IMR-90 (cell line): Measurements from ENCODE around the gene PDZD2. TPM values are rescaled to one million over a fixed set of nuclear protein-coding genes. Genes with fewer than 3 reads are reported as not detected.

ENCODE experiments used
- ATAC-seq: fragments of 200-7000 bp; cut with Tn5 transposase; 2 replicates; pipeline ENCODE4 v1.9.1; 2020; ENCODE audit warnings: low read depth, mild to moderate bottlenecking, moderate library complexity
- BruUV-seq: library from RNA; stranded (reverse); fragments of 400-500 nt; replicated peaks from 2 replicates; lab custom pipeline; 2021; lab: Mats Ljungman, UMichigan
- CTCF ChIA-PET: fragments of 300-600 bp; formaldehyde crosslinking; extraction: SDS; loops from one replicate; lab custom pipeline; 2021; ENCODE audit warnings: antibody characterized with exemption; lab: Yijun Ruan, JAX
- POLR2A ChIA-PET: fragments of 300-600 bp; sonication (Branson Sonifier 250); formaldehyde crosslinking; loops from one replicate; lab custom pipeline; 2022; ENCODE audit warnings: antibody characterized with exemption; ENCODE audit not compliant: unreplicated experiment; lab: Charles Lee
- DNase-seq: peaks from one replicate; pipeline ENCODE4 v3.0.0; 2013
- H2AFZ ChIP-seq: replicated peaks from 2 replicates; pipeline ENCODE3; 2013; ENCODE audit warnings: low read length, mild to moderate bottlenecking; ENCODE audit not compliant: poor library complexity
- H2AK5ac ChIP-seq: 2 replicates; pipeline ENCODE4 v1.6.1; 2013; ENCODE audit warnings: low read depth, low read length, inconsistent platforms
- H2AK9ac ChIP-seq: replicated peaks from 2 replicates; pipeline ENCODE3; 2013; ENCODE audit warnings: mild to moderate bottlenecking, low read depth, low read length, moderate library complexity; ENCODE audit not compliant: poor library complexity
- H2BK120ac ChIP-seq: 2 replicates; pipeline ENCODE4 v1.6.1; 2013; ENCODE audit warnings: low read depth, low read length, inconsistent platforms
- H2BK15ac ChIP-seq: 3 replicates; pipeline ENCODE4 v1.6.1; 2013; ENCODE audit warnings: low read depth, low read length, inconsistent platforms
- H2BK20ac ChIP-seq: 2 replicates; pipeline ENCODE4 v1.6.1; 2013; ENCODE audit warnings: low read depth, mild to moderate bottlenecking, inconsistent platforms, low read length, moderate library complexity
- H2BK5ac ChIP-seq: 2 replicates; pipeline ENCODE4 v1.6.1; 2013; ENCODE audit warnings: mild to moderate bottlenecking, low read depth, low read length, inconsistent platforms; ENCODE audit not compliant: poor library complexity, severe bottlenecking
- H3K14ac ChIP-seq: replicated peaks from 2 replicates; pipeline ENCODE4 v1.6.1; 2013; ENCODE audit warnings: low read depth, low read length, inconsistent platforms
- H3K18ac ChIP-seq: 2 replicates; pipeline ENCODE4 v1.6.1; 2013; ENCODE audit warnings: low read depth, low read length, control low read depth
- H3K23ac ChIP-seq: 2 replicates; pipeline ENCODE4 v1.6.1; 2013; ENCODE audit warnings: low read depth, low read length, inconsistent platforms
- H3K27ac ChIP-seq: 2 replicates; pipeline ENCODE4 v1.5.1; 2013; ENCODE audit warnings: mild to moderate bottlenecking, control low read depth, low read length; ENCODE audit not compliant: insufficient read depth
- H3K27me3 ChIP-seq: 2 replicates; pipeline ENCODE4 v1.6.1; 2013; ENCODE audit warnings: low read length; ENCODE audit not compliant: control insufficient read depth, insufficient read depth
- H3K36me3 ChIP-seq: 2 replicates; pipeline ENCODE4 v1.6.1; 2013; ENCODE audit warnings: low read length, mixed read lengths; ENCODE audit not compliant: control insufficient read depth, insufficient read depth
- H3K4ac ChIP-seq: 2 replicates; pipeline ENCODE4 v1.6.1; 2013; ENCODE audit warnings: low read depth, low read length, inconsistent platforms
- H3K4me1 ChIP-seq: 2 replicates; pipeline ENCODE4 v1.6.1; 2013; ENCODE audit warnings: low read length, mixed read lengths; ENCODE audit not compliant: control insufficient read depth, insufficient read depth
- H3K4me2 ChIP-seq: 2 replicates; pipeline ENCODE4 v1.6.1; 2013; ENCODE audit warnings: low read depth, mild to moderate bottlenecking, control low read depth, low read length, moderate library complexity
- H3K4me3 ChIP-seq: 2 replicates; pipeline ENCODE4 v1.5.1; 2013; ENCODE audit warnings: low read depth, mild to moderate bottlenecking, control low read depth, low read length, moderate library complexity; ENCODE audit not compliant: insufficient read depth
- H3K56ac ChIP-seq: 2 replicates; pipeline ENCODE4 v1.6.1; 2013; ENCODE audit warnings: low read length, inconsistent platforms; ENCODE audit not compliant: insufficient read depth; ENCODE audit errors: extremely low read depth
- H3K79me1 ChIP-seq, 2 experiments: 2 replicates each; pipeline ENCODE4 v1.6.1; 2013; ENCODE audit warnings: low read length in 2 of 2, inconsistent platforms in 1 of 2, low read depth in 1 of 2
- H3K9ac ChIP-seq: 2 replicates; pipeline ENCODE4 v1.6.1; 2013; ENCODE audit warnings: low read depth, low read length, control low read depth
- H3K9me1 ChIP-seq: 2 replicates; pipeline ENCODE4 v1.6.1; 2013; ENCODE audit warnings: low read length, inconsistent platforms; ENCODE audit not compliant: insufficient read depth
- H3K9me3 ChIP-seq: 2 replicates; pipeline ENCODE4 v1.6.1; 2013; ENCODE audit warnings: low read length; ENCODE audit not compliant: control insufficient read depth, insufficient read depth
- H4K20me1 ChIP-seq: 2 replicates; pipeline ENCODE4 v1.6.1; 2013; ENCODE audit warnings: low read length, inconsistent platforms; ENCODE audit not compliant: insufficient read depth
- H4K5ac ChIP-seq: 2 replicates; pipeline ENCODE4 v1.6.1; 2013; ENCODE audit warnings: mild to moderate bottlenecking, low read depth, low read length, control low read depth
- H4K8ac ChIP-seq, 2 experiments: 2 replicates each; pipeline ENCODE4 v1.6.1; 2013; ENCODE audit warnings: low read depth in 2 of 2, low read length in 2 of 2, control low read depth in 1 of 2, inconsistent platforms in 1 of 2
- H4K91ac ChIP-seq: 2 replicates; pipeline ENCODE4 v1.6.1; 2013; ENCODE audit warnings: low read depth, low read length, inconsistent platforms; ENCODE audit not compliant: insufficient read depth
- BHLHE40 ChIP-seq: fragments of 150-350 bp; IDR thresholded peaks from 2 replicates; pipeline ENCODE4 v1.6.1; 2016; ENCODE audit warnings: mild to moderate bottlenecking, low read depth, low read length
- ELK1 ChIP-seq: fragments of 150-350 bp; IDR thresholded peaks from 2 replicates; pipeline ENCODE4 v1.6.1; 2016; ENCODE audit warnings: low read depth, mild to moderate bottlenecking, low read length, moderate library complexity, borderline replicate concordance
- FOS ChIP-seq: fragments of 150-350 bp; IDR thresholded peaks from 2 replicates; pipeline ENCODE4 v1.6.1; 2016; ENCODE audit warnings: low read depth, low read length
- MAFK ChIP-seq: IDR thresholded peaks from 2 replicates; pipeline ENCODE4 v1.6.1; 2012; ENCODE audit warnings: low read depth, low read length, improper control_type of control experiment
- MAZ ChIP-seq: IDR thresholded peaks from 2 replicates; pipeline ENCODE4 v1.6.1; 2012; ENCODE audit warnings: low read depth, mild to moderate bottlenecking, low read length, improper control_type of control experiment, moderate library complexity, borderline replicate concordance
- MXI1 ChIP-seq: IDR thresholded peaks from 2 replicates; pipeline ENCODE4 v1.6.1; 2012; ENCODE audit warnings: low read depth, mild to moderate bottlenecking, low read length, moderate library complexity, borderline replicate concordance
- WGBS, 2 experiments: methylation state at CpG; one replicate each; pipeline versions ENCODE4 v1.1.5 to v1.1.7; 2013; ENCODE audit warnings: missing lambda C conversion rate in 2 of 2; ENCODE audit not compliant: insufficient read length in 1 of 2; ENCODE audit errors: extremely low coverage in 2 of 2; 5-methylcytosine and 5-hydroxymethylcytosine counted together
- dilution Hi-C: fragments of 300-500 bp; cut with HindIII; formaldehyde crosslinking; loops from one replicate; pipeline ENCODE4 v1.14.3; 2018; ENCODE audit warnings: low sequenced_read_pairs; ENCODE audit not compliant: unreplicated experiment
- in situ Hi-C: fragments of 300-500 bp; cut with MboI; formaldehyde crosslinking; loops from 3 replicates; pipeline ENCODE4 v1.14.3; 2019; ENCODE audit warnings: low sequenced_read_pairs, inconsistent platforms, mixed read lengths
- intact Hi-C: fragments of 100-400 bp; cut with micrococcal nuclease; formaldehyde crosslinking; loops from 2 replicates; pipeline ENCODE4 v1.10.0; 2022
- polyA plus RNA-seq, 3 experiments: library from polyadenylated mRNA; depleted of rRNA; stranded (reverse); fragments of >200 nt; gene quantifications; 2 replicates each; pipeline ENCODE4 v1.2.3, GENCODE V29; 2012; ENCODE audit warnings: low replicate concordance in 1 of 3
- total RNA-seq: library from RNA; depleted of rRNA; stranded (reverse); fragments of >200 nt; gene quantifications from 2 replicates; pipeline ENCODE4 v1.2.3, GENCODE V29; 2012

PDZD2 gene
- total and polyA plus RNA-seq, 2 of the 4 experiments (the other 2 are of a cell fraction): under 0.01 to 0.02 TPM

- Histone ChIP-seq H2BK5ac (no peak overlapping the region), H4K91ac (no peak overlapping the region), H3K79me1 (no peaks in the 10 kb centered on the region), H3K27ac (no peak overlapping the region), H2AFZ (no peak overlapping the region), H4K5ac (no peak overlapping the region), H3K18ac (no peak overlapping the region), H3K4me1 (no peaks in the 10 kb centered on the region), H4K20me1 (no peaks in the 10 kb centered on the region), H2AK9ac (no peak overlapping the region), H3K23ac (no peak overlapping the region), H2BK20ac (no peak overlapping the region), H3K4me3 (no peak overlapping the region), H3K14ac (no peak overlapping the region), H3K9me3 (no peaks in the 10 kb centered on the region), H3K4me2 (no peak overlapping the region), H3K36me3 (no peaks in the 10 kb centered on the region), H2BK120ac (no peak overlapping the region), H3K9me1 (no peaks in the 10 kb centered on the region), H3K4ac (no peak overlapping the region), H3K27me3 (peaks cover 8% of the 10 kb centered on the region), H2AK5ac (no peak overlapping the region), H3K56ac (no peak overlapping the region), H4K8ac (no peak overlapping the region), H3K9ac (no peak overlapping the region), H2BK15ac (no peak overlapping the region)
- CTCF ChIA-PET: no interaction called here
- 97% methylated on average over 11 of the region's 41 CpGs; no CpG with 5 or more reads in 1 of the 2 experiments for WGBS, 2 experiments
- no peak for DNase-seq
- in situ Hi-C loops: no loop called here
- POLR2A ChIA-PET: no interaction called here
- no peak for ATAC-seq
- intact Hi-C loops: no loop called here
- TF ChIP-seq FOS: no peak
- TF ChIP-seq BHLHE40: no peak
- no peak for TF ChIP-seq MAZ
- no peak for TF ChIP-seq MXI1
- TF ChIP-seq MAFK: no peak
- TF ChIP-seq ELK1: no peak
- dilution Hi-C loops: no loop called here
- BruUV-seq: no TSS peak
Observed at GRCh38 chr5:31776976-31777651, 138.2 kb downstream of the PDZD2 start.
